Vagina (tissue), 2 donors: Measurements from ENCODE around the gene RNF166. TPM values are rescaled to one million over a fixed set of nuclear protein-coding genes. Genes with fewer than 3 reads are reported as not detected.

Source experiments
- DNase-seq, 2 donors: peaks; one replicate each; pipeline ENCODE4 v3.0.0-alpha.2; 2017; ENCODE audit errors: extremely low spot score in 2 of 2
- H3K27ac ChIP-seq: fragments of 200-600 bp; sonication (generic); one replicate; pipeline ENCODE4 v1.5.1; 2019
- H3K27me3 ChIP-seq: fragments of 200-600 bp; sonication (generic); one replicate; pipeline ENCODE4 v1.5.1; 2019
- H3K36me3 ChIP-seq, 2 donors: fragments of 200-600 bp; sonication (generic); one replicate each; pipeline ENCODE4 v1.5.1; 2017 to 2019
- H3K4me1 ChIP-seq: fragments of 200-600 bp; sonication (generic); one replicate; pipeline ENCODE4 v1.5.1; 2019
- H3K4me3 ChIP-seq, 2 donors: fragments of 200-600 bp; sonication (generic); 1 replicate in 1 of 2; 2 replicates in 1 of 2; pipeline ENCODE4 v1.5.1; 2016 to 2019
- H3K9me3 ChIP-seq: fragments of 200-600 bp; sonication (generic); one replicate; pipeline ENCODE4 v1.5.1; 2019
- POLR2A ChIP-seq, 2 donors: fragments of 450-650 bp; IDR thresholded peaks; one replicate each; pipeline ENCODE4 v1.6.1; 2017; ENCODE audit warnings: antibody characterized with exemption in 2 of 2, mild to moderate bottlenecking in 2 of 2, moderate library complexity in 2 of 2
- POLR2AphosphoS5 ChIP-seq, 2 donors: sonication (generic); formaldehyde crosslinking; IDR thresholded peaks; one replicate each; pipeline ENCODE4 v1.9.0; 2017; ENCODE audit warnings: antibody characterized with exemption in 2 of 2, mild to moderate bottlenecking in 2 of 2, low read depth in 1 of 2; ENCODE audit not compliant: insufficient read depth in 1 of 2
- intact Hi-C: fragments of 100-400 bp; cut with DNase I; formaldehyde crosslinking; loops from one replicate; pipeline ENCODE4 v1.15.1; 2023
- total RNA-seq: library from RNA; depleted of rRNA; stranded (reverse); fragments of >200 nt; gene quantifications from one replicate; pipeline ENCODE4 v1.2.3, GENCODE V29; 2016
- TF ChIP-seq, protein P1 (sequence below), 3 experiments: fragments of 450-650 bp in 2 of 3; fragments of 200-600 bp in 1 of 3; sonication (generic) in 1 of 3; IDR thresholded peaks; one replicate each; pipeline ENCODE4 v1.5.1; 2017 to 2019; ENCODE audit warnings: antibody characterized with exemption in 3 of 3, mild to moderate bottlenecking in 2 of 3, moderate library complexity in 2 of 3

Gene RNF166
- total RNA-seq, 1 donor from 2014 or later = 26.5 TPM

DNA sequence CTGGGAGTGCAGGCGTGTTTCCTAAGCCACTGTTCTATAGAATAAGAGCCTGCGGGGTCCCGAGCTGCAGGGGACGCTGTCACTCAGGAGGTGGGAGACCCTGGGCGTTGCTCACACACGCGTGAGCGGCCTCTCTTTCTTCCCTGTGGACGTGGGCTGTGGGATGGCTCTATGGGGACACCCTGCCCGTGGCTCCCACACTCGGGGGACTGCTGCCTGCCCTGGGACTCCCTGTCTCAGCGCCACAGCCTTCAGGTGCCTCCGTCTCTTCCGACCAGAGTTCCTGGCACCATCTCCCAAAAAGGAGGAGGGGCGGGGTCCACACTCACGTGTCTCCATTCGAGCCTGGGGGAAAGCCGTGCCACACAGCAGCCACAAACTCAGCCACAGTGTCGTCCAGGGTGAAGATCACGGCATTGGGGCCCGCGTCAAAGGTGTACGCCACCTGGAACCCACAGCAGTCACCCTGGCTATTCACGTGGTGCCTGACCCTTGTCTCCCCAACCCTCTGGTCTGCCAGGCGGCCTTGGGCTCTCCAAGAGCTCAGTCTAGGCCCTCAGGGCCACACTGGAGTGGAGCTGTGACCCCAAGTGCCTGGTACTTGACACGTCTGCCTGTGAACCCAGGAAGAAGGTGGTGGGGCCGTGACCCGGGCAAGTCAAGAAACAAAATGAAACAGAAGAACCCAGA is 51.7 kb downstream of the RNF166 start:
- Histone ChIP-seq H3K4me3 (no peak overlapping the region), H3K36me3 (no peaks in the 10 kb centered on the region), H3K27me3 (no peaks in the 10 kb centered on the region), H3K27ac (no peak overlapping the region), H3K9me3 (no peaks in the 10 kb centered on the region), H3K4me1 (peaks cover 22% of the 10 kb centered on the region)
- DNase-seq = no peak
- TF ChIP-seq POLR2A (IDR thresholded peaks at IDR 0.05) = no peak
- TF ChIP-seq POLR2AphosphoS5 (IDR thresholded peaks at IDR 0.05; ENCODE audit: insufficient read depth in 1 of 2, low read depth in 1 of 2) = no peak
- TF ChIP-seq, protein P1, sequence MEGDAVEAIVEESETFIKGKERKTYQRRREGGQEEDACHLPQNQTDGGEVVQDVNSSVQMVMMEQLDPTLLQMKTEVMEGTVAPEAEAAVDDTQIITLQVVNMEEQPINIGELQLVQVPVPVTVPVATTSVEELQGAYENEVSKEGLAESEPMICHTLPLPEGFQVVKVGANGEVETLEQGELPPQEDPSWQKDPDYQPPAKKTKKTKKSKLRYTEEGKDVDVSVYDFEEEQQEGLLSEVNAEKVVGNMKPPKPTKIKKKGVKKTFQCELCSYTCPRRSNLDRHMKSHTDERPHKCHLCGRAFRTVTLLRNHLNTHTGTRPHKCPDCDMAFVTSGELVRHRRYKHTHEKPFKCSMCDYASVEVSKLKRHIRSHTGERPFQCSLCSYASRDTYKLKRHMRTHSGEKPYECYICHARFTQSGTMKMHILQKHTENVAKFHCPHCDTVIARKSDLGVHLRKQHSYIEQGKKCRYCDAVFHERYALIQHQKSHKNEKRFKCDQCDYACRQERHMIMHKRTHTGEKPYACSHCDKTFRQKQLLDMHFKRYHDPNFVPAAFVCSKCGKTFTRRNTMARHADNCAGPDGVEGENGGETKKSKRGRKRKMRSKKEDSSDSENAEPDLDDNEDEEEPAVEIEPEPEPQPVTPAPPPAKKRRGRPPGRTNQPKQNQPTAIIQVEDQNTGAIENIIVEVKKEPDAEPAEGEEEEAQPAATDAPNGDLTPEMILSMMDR (IDR thresholded peaks at IDR 0.05) = no peak
- intact Hi-C loops = no loop called here

DNA sequence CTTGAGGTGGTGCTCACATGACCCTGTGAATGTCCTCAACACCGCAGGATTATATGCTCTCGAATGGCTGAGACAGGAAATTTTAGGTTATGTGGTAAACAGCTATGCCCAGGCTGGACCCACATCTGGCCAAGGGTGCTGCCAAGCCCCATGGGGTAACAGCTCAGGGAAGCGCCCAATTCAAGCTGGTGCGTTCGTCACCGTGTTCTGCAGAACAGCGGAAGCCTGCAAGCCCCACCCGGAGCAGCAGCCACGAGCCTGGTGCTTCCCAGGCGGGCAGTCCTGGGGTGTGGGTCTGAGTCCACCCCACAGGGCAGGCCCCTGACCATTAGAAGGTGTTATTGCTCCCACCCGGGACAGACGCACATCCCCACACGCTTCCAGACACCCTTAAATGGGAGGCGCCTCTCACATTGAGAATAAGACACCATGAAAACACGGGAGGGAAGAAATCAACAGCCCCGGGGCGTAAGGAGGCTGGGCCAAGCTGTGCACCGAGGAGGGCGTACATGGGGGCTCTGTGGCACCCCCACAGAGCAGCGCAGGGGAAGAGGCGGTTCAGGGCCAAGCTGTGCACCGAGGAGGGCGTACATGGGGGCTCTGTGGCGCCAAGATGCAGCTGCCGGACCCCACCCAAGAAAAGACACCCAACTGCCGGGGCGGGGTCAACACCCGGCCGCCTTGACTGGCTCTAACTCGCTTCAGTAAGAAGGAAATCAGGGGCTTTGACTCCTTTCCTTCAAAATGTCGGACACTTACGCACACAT is 52.4 kb downstream of the RNF166 start:
- Histone ChIP-seq H3K27me3 (no peaks in the 10 kb centered on the region), H3K27ac (no peak overlapping the region), H3K4me3 (no peak overlapping the region), H3K9me3 (no peaks in the 10 kb centered on the region), H3K36me3 (no peaks in the 10 kb centered on the region), H3K4me1 (peaks cover 27% of the 10 kb centered on the region)
- no peak for DNase-seq
- TF ChIP-seq, protein P1 (IDR thresholded peaks at IDR 0.05) = no peak
- no peak for TF ChIP-seq POLR2AphosphoS5 (IDR thresholded peaks at IDR 0.05; ENCODE audit: insufficient read depth in 1 of 2, low read depth in 1 of 2)
- no peak for TF ChIP-seq POLR2A (IDR thresholded peaks at IDR 0.05)
- intact Hi-C loops = no loop called here

DNA sequence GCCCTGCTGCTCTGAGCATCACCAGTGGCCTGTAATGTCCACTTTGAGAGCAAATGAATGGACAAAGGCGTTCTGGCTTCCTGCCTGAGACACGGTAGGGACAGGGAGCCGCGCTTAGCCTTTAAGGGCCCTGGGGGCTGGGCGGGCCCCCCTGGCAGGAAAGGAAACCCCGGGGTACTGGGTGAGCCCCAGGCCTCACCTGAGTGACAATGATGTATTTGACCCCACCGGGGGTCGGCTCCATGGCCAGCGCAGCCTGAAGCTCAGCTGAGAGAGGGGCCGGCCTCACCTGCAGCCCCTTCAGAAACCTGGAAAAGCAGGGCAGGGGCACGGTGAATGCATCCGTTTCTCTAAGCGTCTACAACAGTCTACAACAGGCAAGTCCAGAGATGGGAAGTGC is 53.1 kb downstream of the RNF166 start:
- Histone ChIP-seq H3K4me3 (no peak overlapping the region), H3K9me3 (no peaks in the 10 kb centered on the region), H3K27me3 (no peaks in the 10 kb centered on the region), H3K36me3 (no peaks in the 10 kb centered on the region), H3K4me1 (peaks cover 27% of the 10 kb centered on the region), H3K27ac (no peak overlapping the region)
- intact Hi-C loops = no loop called here
- TF ChIP-seq POLR2AphosphoS5 (IDR thresholded peaks at IDR 0.05; ENCODE audit: insufficient read depth in 1 of 2, low read depth in 1 of 2) (no peak), POLR2A (IDR thresholded peaks at IDR 0.05) (no peak)
- TF ChIP-seq, protein P1 (IDR thresholded peaks at IDR 0.05) = no peak
- DNase-seq = no peak

DNA sequence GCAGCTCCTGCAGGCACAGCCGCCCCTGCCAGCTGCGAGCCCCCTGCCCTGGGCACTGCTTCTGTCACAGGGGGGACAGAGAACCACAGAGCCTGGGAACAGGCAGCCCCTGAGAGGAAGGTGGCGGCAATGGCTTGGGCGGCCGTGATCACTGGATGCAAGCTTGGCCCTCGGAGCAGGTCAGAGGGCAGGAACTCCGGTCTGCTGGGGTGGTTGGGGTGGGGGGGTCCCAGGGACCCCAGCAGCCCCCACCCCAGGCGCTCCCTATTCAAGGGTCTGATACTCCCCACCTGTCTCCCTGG is 53.5 kb downstream of the RNF166 start:
- no peak overlapping the region for H3K27ac ChIP-seq
- no peak overlapping the region for H3K4me3 ChIP-seq
- no peaks in the 10 kb centered on the region for H3K36me3 ChIP-seq
- H3K27me3 ChIP-seq = no peaks in the 10 kb centered on the region
- TF ChIP-seq POLR2AphosphoS5 (IDR thresholded peaks at IDR 0.05; ENCODE audit: insufficient read depth in 1 of 2, low read depth in 1 of 2) (no peak), POLR2A (IDR thresholded peaks at IDR 0.05) (no peak)
- TF ChIP-seq, protein P1 (IDR thresholded peaks at IDR 0.05) = no peak
- intact Hi-C loops = no loop called here
- DNase-seq = no peak
- peaks cover 27% of the 10 kb centered on the region for H3K4me1 ChIP-seq
- no peaks in the 10 kb centered on the region for H3K9me3 ChIP-seq
